Mesothelial cell of epicardium (in vitro differentiated cells): ENCODE measurements around the gene CPED1. TPM values are rescaled to one million over a fixed set of nuclear protein-coding genes. Genes with fewer than 3 reads are reported as not detected.
A peak's percentile ranks its signal among the peaks of the same experiment; 100 is the strongest.

Source experiments
- DNase-seq, 2 experiments: peaks; one replicate each; pipeline ENCODE4 v3.0.0; 2021; ENCODE audit warnings: low spot score in 2 of 2; ENCODE audit not compliant: unreplicated experiment in 2 of 2
- H3K27ac Mint-ChIP-seq: 2 replicates; pipeline ENCODE4 v1.8.0; 2021; ENCODE audit warnings: mixed read lengths
- H3K27me3 Mint-ChIP-seq: 2 replicates; pipeline ENCODE4 v1.8.0; 2021; ENCODE audit warnings: low read depth, mixed read lengths
- H3K36me3 Mint-ChIP-seq: 2 replicates; pipeline ENCODE4 v1.8.0; 2021; ENCODE audit warnings: mixed read lengths
- H3K4me1 Mint-ChIP-seq: 2 replicates; pipeline ENCODE4 v1.8.0; 2021; ENCODE audit warnings: mixed read lengths
- H3K4me3 Mint-ChIP-seq: 2 replicates; pipeline ENCODE4 v1.8.0; 2021; ENCODE audit warnings: mild to moderate bottlenecking, moderate library complexity, mixed read lengths
- H3K9me3 Mint-ChIP-seq: 2 replicates; pipeline ENCODE4 v1.8.0; 2021; ENCODE audit warnings: mixed read lengths
- CTCF ChIP-seq: fragments of 200-600 bp; sonication (generic); IDR thresholded peaks from one replicate; pipeline ENCODE4 v1.5.0; 2021; ENCODE audit warnings: antibody characterized with exemption; ENCODE audit not compliant: unreplicated experiment
- total RNA-seq: library from RNA; stranded (reverse); gene quantifications from 3 replicates; pipeline ENCODE4 v1.2.1, GENCODE V29; 2021

The CPED1 gene
- total RNA-seq, 1 donor from 2014 or later: 25.6 TPM

GRCh38 chr7:120961638-120962173, 26.8 kb upstream of the CPED1 start:
- Mint-ChIP-seq H3K36me3 (peaks cover 27% of the 10 kb centered on the region), H3K9me3 (no peaks in the 10 kb centered on the region), H3K27me3 (no peaks in the 10 kb centered on the region), H3K4me3 (no peak overlapping the region), H3K4me1 (no peaks in the 10 kb centered on the region), H3K27ac (no peak overlapping the region)
- no peak for DNase-seq
- TF ChIP-seq CTCF: no peak

DNA sequence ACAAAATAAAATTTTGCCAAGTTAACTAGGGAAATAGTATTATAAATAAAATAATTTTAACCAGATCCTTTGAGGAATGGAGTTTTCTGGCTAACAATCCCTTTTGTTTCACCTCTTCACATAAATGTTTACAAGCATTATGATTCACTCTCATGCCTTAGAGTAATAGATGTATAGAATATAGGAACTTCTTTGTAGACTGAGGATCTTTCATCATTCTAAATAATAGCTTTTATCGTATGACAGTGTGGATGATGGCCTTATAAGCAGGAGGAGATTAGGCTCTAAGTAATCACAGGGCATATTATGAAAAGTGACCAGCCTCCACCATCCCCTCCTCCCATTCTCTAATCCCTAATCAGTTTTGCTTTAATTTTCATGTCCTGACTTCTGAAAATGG, 24.4 kb upstream of the CPED1 start:
- no peak for TF ChIP-seq CTCF
- no peaks in the 10 kb centered on the region for H3K4me1 Mint-ChIP-seq
- H3K27ac Mint-ChIP-seq: no peak overlapping the region
- no peaks in the 10 kb centered on the region for H3K9me3 Mint-ChIP-seq
- DNase-seq: no peak
- H3K27me3 Mint-ChIP-seq: no peaks in the 10 kb centered on the region
- H3K36me3 Mint-ChIP-seq: peaks cover 25% of the 10 kb centered on the region
- H3K4me3 Mint-ChIP-seq: no peak overlapping the region

- no peak overlapping the region for H3K27ac Mint-ChIP-seq
- H3K27me3 Mint-ChIP-seq: no peaks in the 10 kb centered on the region
- no peaks in the 10 kb centered on the region for H3K9me3 Mint-ChIP-seq
- DNase-seq: no peak
- no peak for TF ChIP-seq CTCF
- H3K36me3 Mint-ChIP-seq: peaks cover 35% of the 10 kb centered on the region
- no peak overlapping the region for H3K4me3 Mint-ChIP-seq
- no peaks in the 10 kb centered on the region for H3K4me1 Mint-ChIP-seq
These were observed 21.6 kb upstream of the CPED1 start for GRCh38 chr7:120966961-120967360.

- no peak overlapping the region for H3K4me3 Mint-ChIP-seq
- H3K27me3 Mint-ChIP-seq: no peaks in the 10 kb centered on the region
- no peak for TF ChIP-seq CTCF
- H3K9me3 Mint-ChIP-seq: no peaks in the 10 kb centered on the region
- H3K27ac Mint-ChIP-seq: no peak overlapping the region
- peaks cover 17% of the 10 kb centered on the region for H3K4me1 Mint-ChIP-seq
- H3K36me3 Mint-ChIP-seq: peaks cover 33% of the 10 kb centered on the region
- DNase-seq: no peak
These were observed 14.7 kb upstream of the CPED1 start for GRCh38 chr7:120973849-120974248.

- DNase-seq: no peak
- Mint-ChIP-seq H3K9me3 (no peaks in the 10 kb centered on the region), H3K4me1 (peaks cover 22% of the 10 kb centered on the region), H3K27me3 (no peaks in the 10 kb centered on the region), H3K36me3 (peaks cover 4% of the 10 kb centered on the region), H3K27ac (peak overlapping the region; percentile 95), H3K4me3 (no peak overlapping the region)
- TF ChIP-seq CTCF: no peak
These were observed 8.6 kb upstream of the CPED1 start for GRCh38 chr7:120979765-120980499.
